ENCODE data around the gene IFNGR2.
A peak's percentile ranks its signal among the peaks of the same experiment; 100 is the strongest.
"Not testable (repeated sequence)": the region's sequence is repeated elsewhere in the genome, so short reads cannot be mapped to it uniquely, and the experiment has no call there.

The IFNGR2 gene, protein sequence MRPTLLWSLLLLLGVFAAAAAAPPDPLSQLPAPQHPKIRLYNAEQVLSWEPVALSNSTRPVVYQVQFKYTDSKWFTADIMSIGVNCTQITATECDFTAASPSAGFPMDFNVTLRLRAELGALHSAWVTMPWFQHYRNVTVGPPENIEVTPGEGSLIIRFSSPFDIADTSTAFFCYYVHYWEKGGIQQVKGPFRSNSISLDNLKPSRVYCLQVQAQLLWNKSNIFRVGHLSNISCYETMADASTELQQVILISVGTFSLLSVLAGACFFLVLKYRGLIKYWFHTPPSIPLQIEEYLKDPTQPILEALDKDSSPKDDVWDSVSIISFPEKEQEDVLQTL

GRCh38 chr21:33403128-33403785 is at the start of gene IFNGR2:
IFNGR2 (plus strand) TSS chr21:33403413; CDS start chr21:33403544, 131 bp downstream.
- DNase-seq = no peak

GRCh38 chr21:33355355-33355754 is 47.9 kb upstream of the IFNGR2 start:
- no peak for DNase-seq

DNA sequence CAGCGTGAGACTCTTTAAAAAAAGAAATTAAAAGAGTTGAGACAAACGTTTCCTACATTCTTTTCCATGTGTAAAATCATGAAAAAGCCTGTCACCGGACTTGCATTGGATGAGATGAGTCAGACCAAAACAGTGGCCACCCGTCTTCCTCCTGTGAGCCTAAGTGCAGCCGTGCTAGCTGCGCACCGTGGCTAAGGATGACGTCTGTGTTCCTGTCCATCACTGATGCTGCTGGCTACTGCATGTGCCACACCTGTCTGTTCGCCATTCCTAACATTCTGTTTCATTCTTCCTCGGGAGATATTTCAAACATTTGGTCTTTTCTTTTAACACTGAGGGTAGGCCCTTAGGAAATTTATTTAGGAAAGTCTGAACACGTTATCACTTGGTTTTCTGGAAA is 47.2 kb upstream of the IFNGR2 start:
- DNase-seq = no peak

- DNase-seq = no peak
Observed at GRCh38 chr21:33357177-33357576, 46.0 kb upstream of the IFNGR2 start.

GRCh38 chr21:33359446-33359845 is 43.8 kb upstream of the IFNGR2 start:
- DNase-seq = no peak

DNA sequence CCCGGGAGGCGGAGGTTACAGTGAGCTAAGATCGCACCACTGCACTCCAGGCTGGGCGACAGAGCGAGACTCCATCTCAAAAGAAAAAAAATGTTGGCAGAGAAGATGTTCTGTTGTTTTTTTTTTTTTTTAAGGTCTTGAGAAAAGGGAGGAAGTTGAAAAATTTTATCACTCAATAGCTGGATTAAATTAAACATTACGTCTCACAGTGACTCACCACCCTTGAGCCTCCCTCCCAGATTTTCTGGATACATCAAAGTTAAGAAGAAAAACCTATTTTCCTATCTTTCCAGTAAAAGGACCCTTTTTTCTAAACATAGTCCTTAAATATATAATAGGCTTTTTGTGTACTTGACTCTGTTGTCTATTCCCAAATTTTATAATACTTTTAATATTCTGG is 42.9 kb upstream of the IFNGR2 start:
- no peak for DNase-seq

DNA sequence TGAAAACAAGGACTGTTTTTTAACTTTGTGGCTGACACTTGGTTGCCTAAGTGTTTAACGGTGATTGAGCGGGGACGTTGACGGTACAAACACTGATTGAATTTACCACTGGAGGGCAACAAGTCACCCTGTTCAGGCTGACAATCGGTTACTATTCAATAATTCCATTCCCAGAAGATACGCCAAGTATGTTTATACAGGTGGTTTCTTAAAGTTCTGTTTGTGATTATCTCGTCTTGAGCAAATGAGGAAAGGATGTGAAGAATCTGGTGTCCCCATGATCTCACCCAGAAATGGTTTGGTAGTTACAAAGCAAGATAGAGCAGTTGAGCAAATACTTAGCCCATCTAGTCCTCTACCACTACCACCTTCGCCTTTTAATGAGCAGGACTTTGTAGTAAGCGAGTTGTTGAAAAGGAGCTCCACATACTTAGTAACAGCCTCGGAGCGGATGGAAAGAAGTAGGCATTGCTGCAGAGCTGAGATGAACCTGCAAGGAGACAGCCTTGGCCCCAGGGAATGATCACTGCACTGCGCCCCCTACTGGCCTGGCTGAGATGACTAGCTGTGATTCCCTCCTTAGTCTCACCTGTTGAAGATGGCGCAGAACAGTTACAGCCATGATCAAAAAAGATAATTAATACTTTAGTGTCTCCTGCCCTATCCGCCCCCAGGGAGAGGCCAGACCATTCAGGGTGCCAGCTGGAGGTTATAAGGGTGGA is 42.2 kb upstream of the IFNGR2 start:
- DNase-seq = peak; percentile 66

GRCh38 chr21:33362044-33362555 is 41.1 kb upstream of the IFNGR2 start:
- peak; percentile 78 for DNase-seq

DNA sequence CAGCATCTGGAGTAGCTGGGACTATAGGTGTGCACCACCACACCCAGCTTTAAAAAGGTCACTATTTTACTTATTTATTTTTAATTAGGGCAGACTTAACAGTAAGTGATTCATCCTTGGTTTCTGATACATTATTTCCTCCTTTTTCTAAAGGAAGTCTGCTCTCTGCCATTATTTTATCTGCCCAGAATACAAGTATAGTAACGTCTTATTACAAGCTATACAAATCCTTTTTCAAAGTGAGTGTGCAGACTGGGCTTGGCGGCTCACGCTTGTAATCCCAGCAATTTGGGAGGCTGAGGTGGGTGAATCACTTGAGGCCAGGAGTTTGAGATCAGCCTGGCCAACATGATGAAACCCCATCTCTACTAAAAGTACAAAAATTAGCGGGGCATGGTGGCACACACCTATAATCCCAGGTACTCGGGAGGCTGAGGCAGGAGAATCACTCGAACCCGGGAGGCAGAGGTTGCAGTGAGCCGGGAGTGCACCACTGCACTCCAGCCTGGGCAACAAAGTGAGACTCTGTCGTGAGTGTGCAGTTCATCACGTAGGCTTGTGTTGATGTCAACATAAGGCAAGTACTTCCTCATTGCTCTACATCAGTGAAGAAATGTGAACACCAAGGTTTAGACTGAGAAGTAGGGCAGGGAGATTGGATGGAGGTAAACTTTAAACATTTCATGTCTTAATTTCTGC is 39.2 kb upstream of the IFNGR2 start:
- DNase-seq = not testable (repeated sequence)

GRCh38 chr21:33364830-33365229 is 38.4 kb upstream of the IFNGR2 start:
- no peak for DNase-seq

GRCh38 chr21:33367309-33367973 is 35.8 kb upstream of the IFNGR2 start:
- no peak for DNase-seq

- no peak for DNase-seq
Observed at GRCh38 chr21:33368124-33368523, 35.1 kb upstream of the IFNGR2 start.

GRCh38 chr21:33368576-33368975 is 34.6 kb upstream of the IFNGR2 start:
- DNase-seq = no peak

GRCh38 chr21:33369586-33369985 is 33.6 kb upstream of the IFNGR2 start:
- no peak for DNase-seq

DNA sequence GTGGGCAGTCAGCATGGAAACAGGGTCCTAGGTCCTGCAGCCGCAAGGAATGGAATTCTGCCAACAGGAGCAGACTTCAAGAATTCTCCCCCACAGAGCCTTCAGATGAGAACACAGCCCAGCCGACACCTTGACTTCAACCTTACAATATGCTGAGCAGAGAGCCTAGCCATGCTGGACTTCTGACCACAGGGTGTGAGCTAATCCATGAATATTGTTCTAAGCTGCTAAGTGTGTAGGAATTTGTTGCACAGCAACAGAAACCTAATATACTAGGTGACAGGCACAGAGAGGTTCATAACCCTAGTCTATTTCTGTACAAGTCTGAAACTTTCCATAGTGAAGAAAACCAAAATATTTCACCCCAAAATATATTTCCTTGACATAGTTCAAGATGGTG is 32.9 kb upstream of the IFNGR2 start:
- DNase-seq = no peak

DNA sequence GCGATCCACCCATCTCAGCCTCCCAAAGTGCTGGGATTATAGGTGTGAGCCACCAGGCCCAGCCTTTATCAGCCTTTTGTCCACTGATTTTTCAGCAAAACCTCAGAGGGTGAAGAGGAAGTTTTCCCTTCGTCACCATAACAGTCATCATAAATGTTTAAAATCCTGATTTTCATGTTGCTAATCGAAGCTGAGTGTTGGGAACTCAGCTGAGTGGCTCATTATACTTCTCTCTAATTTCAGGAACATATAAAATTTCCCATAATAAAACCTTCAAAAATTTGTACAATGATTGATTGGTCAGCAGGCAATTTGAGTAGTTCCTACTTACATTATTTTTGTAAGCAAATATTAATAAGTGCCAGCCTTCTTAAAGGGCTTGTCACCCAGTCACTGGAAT is 31.8 kb upstream of the IFNGR2 start:
- DNase-seq = no peak

- DNase-seq = no peak
Observed at GRCh38 chr21:33372582-33372981, 30.6 kb upstream of the IFNGR2 start.

DNA sequence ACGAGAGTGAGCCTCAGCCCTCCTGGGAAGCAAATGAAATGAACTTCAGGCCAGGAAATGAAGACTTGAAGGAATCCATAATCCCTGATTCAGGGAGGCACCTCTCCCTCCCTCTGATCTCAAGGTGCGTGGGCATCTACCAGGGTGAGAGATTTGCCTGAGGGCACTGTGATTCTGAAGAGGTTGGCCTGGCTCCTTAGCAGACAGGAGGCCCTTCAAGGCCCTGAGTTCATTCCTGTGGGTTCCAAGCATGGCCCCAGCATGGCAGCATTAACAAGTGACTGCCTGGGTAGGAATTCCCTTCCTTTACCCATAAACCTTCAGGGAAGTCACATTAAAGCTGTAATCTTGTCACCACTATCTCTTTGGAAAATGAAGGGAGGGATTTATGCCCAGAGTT is 29.8 kb upstream of the IFNGR2 start:
- no peak for DNase-seq

- DNase-seq = no peak
Observed at GRCh38 chr21:33374080-33374449, 29.1 kb upstream of the IFNGR2 start.

GRCh38 chr21:33374450-33375096 is 28.6 kb upstream of the IFNGR2 start:
- DNase-seq = no peak

DNA sequence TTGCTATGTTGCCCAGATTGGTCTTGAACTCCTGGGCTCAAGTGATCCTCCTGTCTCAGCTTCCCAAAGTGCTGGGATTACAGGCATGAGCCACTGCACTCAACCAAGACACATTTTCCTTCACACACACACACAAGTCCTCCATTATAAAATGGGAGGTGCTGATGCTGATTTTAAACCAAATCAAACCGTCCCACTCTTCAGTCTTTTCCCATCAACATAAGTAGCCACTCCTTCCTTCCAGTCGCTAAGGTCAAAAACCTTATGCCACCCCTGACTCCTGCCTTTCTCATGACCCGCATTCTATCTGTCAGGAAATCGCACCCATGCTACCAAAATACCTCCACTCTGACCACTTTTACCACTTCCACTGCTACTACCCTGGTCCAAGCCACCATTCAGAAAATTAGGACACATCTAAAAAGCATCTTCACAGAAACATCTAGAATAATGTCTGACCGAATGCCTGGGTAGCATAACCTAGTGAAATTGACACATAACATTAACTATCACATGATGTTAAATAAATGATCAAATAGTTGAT is 28.0 kb upstream of the IFNGR2 start:
- DNase-seq = no peak
